HAP-1 (cell line): ENCODE data around the gene MAP2K5.

Experiments used
- DNase-seq, 2 experiments: peaks; one replicate each; pipeline ENCODE4 v3.0.0-alpha.2; 2016 to 2020; ENCODE audit warnings: low spot score in 2 of 2
- H3K27me3 ChIP-seq: fragments of 250-450 bp; sonication (Bioruptor Pico); 2 replicates; pipeline ENCODE4 v1.5.1; 2020; ENCODE audit warnings: low read depth, mild to moderate bottlenecking, moderate library complexity
- H3K36me3 ChIP-seq: fragments of 250-450 bp; sonication (Bioruptor Pico); replicated peaks from 2 replicates; pipeline ENCODE4 v1.5.1; 2020; ENCODE audit warnings: mild to moderate bottlenecking
- H3K4me1 ChIP-seq: fragments of 250-450 bp; sonication (Bioruptor Pico); 2 replicates; pipeline ENCODE4 v1.5.1; 2020; ENCODE audit warnings: mild to moderate bottlenecking
- H3K4me3 ChIP-seq: fragments of 250-450 bp; sonication (Bioruptor Pico); 2 replicates; pipeline ENCODE4 v1.5.1; 2020; ENCODE audit warnings: mild to moderate bottlenecking, moderate library complexity
- H3K9me3 ChIP-seq: fragments of 250-450 bp; sonication (Bioruptor Pico); 2 replicates; pipeline ENCODE4 v1.5.1; 2020; ENCODE audit warnings: mild to moderate bottlenecking, moderate library complexity
- in situ Hi-C: fragments of 300-500 bp; cut with MboI; formaldehyde crosslinking; loops from 3 replicates; pipeline ENCODE4 v1.14.3; 2020; ENCODE audit warnings: low sequenced_read_pairs, inconsistent platforms, mixed read lengths

MAP2K5 gene

DNA sequence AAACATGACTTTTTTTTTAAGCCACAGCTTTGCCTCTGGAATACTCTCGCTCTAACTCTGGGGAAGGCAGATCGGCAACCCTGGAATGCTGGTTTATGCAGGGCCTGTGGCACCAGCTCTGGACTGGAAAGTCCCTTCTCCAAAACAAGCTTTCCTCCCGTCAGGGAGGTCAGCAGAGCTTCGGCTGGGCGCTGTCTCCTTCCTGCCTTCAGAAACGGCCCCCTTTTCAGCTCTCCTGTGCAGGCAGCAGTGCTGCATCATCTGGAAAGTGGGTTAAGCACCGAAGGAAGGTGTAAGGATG, 240.1 kb downstream of the MAP2K5 start:
- in situ Hi-C loops, result no loop called here
- H3K4me3 ChIP-seq, result no peak overlapping the region
- no peaks in the 10 kb centered on the region for H3K9me3 ChIP-seq
- H3K4me1 ChIP-seq, result peaks cover 11% of the 10 kb centered on the region
- H3K36me3 ChIP-seq, result no peaks in the 10 kb centered on the region; the same call in 1 of the 2 replicates
- no peak for DNase-seq
- no peaks in the 10 kb centered on the region; the same call in 1 of the 2 replicates for H3K27me3 ChIP-seq

DNA sequence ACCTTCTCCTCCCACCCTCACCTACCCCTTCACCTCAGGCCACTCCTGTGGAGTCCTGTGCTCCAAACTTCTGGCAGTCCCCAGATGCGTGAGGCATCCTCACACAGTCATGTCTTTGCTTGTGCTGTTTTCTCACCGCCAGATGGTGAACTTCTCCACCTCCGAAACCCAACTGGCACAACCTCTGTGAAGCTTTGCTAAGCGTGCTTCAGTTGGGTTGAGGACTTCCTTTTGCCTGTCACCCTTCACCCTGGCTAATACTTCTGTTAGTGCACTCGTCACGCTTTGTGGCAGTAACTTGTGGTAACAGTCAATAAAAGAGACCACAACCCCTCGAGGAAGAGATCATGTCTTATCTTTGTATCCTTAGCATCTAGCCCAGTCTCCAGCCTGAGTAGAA, 240.8 kb downstream of the MAP2K5 start:
- no peaks in the 10 kb centered on the region for H3K9me3 ChIP-seq
- no peaks in the 10 kb centered on the region; the same call in 1 of the 2 replicates for H3K36me3 ChIP-seq
- DNase-seq, result no peak
- in situ Hi-C loops, result no loop called here
- no peaks in the 10 kb centered on the region; the same call in 1 of the 2 replicates for H3K27me3 ChIP-seq
- peaks cover 11% of the 10 kb centered on the region for H3K4me1 ChIP-seq
- no peak overlapping the region for H3K4me3 ChIP-seq

- no peaks in the 10 kb centered on the region; the same call in 1 of the 2 replicates for H3K36me3 ChIP-seq
- H3K27me3 ChIP-seq, result no peaks in the 10 kb centered on the region; the same call in 1 of the 2 replicates
- H3K4me1 ChIP-seq, result peaks cover 11% of the 10 kb centered on the region
- no peak overlapping the region for H3K4me3 ChIP-seq
- H3K9me3 ChIP-seq, result no peaks in the 10 kb centered on the region
- no peak for DNase-seq
- in situ Hi-C loops, result no loop called here
Measured at GRCh38 chr15:67784090-67784781, 241.7 kb downstream of the MAP2K5 start.

- in situ Hi-C loops, result no loop called here
- H3K4me1 ChIP-seq, result peaks cover 11% of the 10 kb centered on the region
- H3K36me3 ChIP-seq, result no peaks in the 10 kb centered on the region; the same call in 1 of the 2 replicates
- no peak for DNase-seq
- no peaks in the 10 kb centered on the region for H3K9me3 ChIP-seq
- no peaks in the 10 kb centered on the region; the same call in 1 of the 2 replicates for H3K27me3 ChIP-seq
- H3K4me3 ChIP-seq, result no peak overlapping the region
Measured at GRCh38 chr15:67784856-67785430, 242.4 kb downstream of the MAP2K5 start.

DNA sequence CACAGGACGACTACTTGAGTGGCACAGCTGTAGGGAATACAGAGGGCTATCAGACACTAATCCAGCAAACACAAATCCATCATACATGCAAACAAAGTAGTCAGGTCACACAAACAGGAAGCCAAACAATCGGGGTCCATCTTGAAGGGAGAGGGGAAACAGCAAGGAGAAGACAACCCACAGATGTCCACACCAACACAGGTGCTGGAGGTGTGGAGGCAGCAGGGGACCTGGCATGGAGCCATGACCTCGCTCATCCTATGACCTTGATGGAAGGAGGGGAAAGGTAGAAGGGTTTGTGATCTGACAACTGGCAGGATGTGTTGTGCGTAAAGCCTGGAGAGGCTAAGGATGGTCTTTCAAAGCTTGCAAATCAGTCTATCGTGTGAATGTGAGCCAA, 242.9 kb downstream of the MAP2K5 start:
- no peaks in the 10 kb centered on the region; the same call in 1 of the 2 replicates for H3K27me3 ChIP-seq
- in situ Hi-C loops, result no loop called here
- H3K36me3 ChIP-seq, result no peaks in the 10 kb centered on the region; the same call in 1 of the 2 replicates
- no peaks in the 10 kb centered on the region for H3K9me3 ChIP-seq
- peaks cover 11% of the 10 kb centered on the region for H3K4me1 ChIP-seq
- no peak overlapping the region for H3K4me3 ChIP-seq
- no peak for DNase-seq

GRCh38 chr15:67786646-67787045, 244.1 kb downstream of the MAP2K5 start:
- Histone ChIP-seq H3K4me1 (peaks cover 7% of the 10 kb centered on the region), H3K27me3 (no peaks in the 10 kb centered on the region; the same call in 1 of the 2 replicates), H3K9me3 (no peaks in the 10 kb centered on the region), H3K36me3 (no peaks in the 10 kb centered on the region; the same call in 1 of the 2 replicates), H3K4me3 (no peak overlapping the region)
- in situ Hi-C loops, result no loop called here
- DNase-seq, result no peak

DNA sequence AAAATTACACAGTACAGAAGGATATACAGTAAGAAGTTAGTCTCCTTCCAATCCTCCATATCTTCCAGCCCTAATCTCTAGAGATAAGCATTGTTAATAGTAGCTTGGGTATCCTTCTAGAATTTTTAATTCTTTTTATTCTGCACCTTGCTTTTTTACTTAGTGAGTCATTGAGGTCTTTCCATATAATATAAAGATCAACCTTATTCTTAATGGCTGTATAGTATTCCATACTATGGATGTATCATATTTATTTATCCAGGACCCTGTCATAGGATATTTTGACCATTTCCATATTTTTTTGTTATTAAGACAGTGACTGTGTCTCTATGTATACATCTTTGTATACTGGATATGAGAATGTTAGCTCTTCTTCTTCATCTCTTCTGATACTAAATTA, 246.5 kb downstream of the MAP2K5 start:
- Histone ChIP-seq H3K9me3 (no peaks in the 10 kb centered on the region), H3K27me3 (no peaks in the 10 kb centered on the region), H3K4me1 (no peaks in the 10 kb centered on the region), H3K36me3 (no peaks in the 10 kb centered on the region), H3K4me3 (no peak overlapping the region)
- no peak for DNase-seq
- in situ Hi-C loops, result no loop called here

DNA sequence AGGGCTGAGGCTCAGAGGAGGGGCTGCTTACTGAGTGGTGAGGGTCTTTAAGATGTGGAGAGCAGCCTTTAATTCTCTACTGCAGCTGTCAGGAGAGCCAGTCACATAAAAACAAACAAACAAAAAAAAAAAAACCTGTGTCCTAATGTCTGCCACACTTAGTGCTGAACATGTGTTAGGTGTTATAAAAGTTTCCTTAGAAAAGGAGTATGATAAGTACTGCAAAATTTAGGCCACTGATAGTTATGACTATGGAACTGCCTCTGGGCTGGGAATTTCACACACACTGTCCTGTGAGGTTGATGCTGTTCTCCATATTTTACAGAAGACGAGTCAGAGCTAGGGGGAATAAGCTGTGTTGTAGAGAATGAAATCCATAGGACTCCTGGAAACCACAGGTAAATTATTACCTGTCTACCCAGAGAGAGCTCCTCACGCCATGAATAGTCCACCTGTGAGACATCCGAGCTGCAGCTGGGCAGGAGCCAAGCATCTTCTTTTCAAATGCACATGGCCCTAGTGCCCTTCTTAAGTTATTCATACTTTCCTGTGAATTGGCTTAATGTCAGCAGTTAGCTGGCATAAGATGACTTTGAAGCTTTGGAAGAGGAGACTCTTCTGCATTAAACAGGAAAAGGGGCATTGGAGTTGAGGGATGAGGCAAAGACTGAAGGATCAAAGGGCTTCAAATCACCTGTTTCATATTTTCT, 248.3 kb downstream of the MAP2K5 start:
- Histone ChIP-seq H3K36me3 (no peaks in the 10 kb centered on the region), H3K4me1 (no peaks in the 10 kb centered on the region), H3K27me3 (no peaks in the 10 kb centered on the region), H3K4me3 (no peak overlapping the region), H3K9me3 (peaks cover 5% of the 10 kb centered on the region; the same call in 1 of the 2 replicates)
- in situ Hi-C loops, result no loop called here
- DNase-seq, result no peak

DNA sequence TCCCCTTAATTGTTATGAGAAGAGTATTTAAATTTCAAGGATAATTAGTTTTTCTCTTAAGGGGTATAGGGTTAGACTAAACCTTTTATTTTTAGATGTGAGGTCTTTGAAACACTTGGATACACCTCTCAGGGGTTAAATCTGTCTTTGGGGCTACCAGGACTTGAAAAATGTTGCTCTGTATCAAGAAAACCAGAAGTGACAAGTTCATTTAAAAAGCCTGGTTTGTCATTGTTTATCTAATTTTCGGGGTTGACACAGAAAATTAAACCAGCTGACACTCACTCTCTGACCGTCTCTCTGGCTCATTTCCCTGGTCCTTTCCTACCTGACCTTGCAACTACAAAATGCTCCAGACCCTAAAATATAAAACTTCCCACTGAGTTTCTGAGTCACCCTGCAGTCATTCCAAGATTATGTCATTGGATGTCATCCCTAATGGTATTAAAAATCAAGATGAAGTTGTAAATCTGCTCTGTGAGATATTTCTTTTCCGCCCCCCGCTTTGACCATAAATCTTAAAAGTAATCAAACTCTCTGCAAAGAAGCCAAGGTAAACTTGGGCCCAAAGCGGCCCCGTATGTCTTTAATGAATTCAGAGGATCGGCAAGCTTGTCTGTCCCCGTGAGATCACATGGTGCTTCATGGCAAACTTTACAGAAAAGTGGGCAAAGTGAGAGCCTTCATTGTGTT, 249.9 kb downstream of the MAP2K5 start:
- H3K4me1 ChIP-seq, result no peaks in the 10 kb centered on the region
- H3K9me3 ChIP-seq, result peaks cover 5% of the 10 kb centered on the region; the same call in 1 of the 2 replicates
- in situ Hi-C loops, result no loop called here
- no peak for DNase-seq
- no peaks in the 10 kb centered on the region for H3K36me3 ChIP-seq
- no peaks in the 10 kb centered on the region for H3K27me3 ChIP-seq
- no peak overlapping the region for H3K4me3 ChIP-seq

- Histone ChIP-seq H3K4me1 (peaks cover 6% of the 10 kb centered on the region), H3K4me3 (no peak overlapping the region), H3K9me3 (peaks cover 5% of the 10 kb centered on the region; the same call in 1 of the 2 replicates), H3K27me3 (no peaks in the 10 kb centered on the region), H3K36me3 (no peaks in the 10 kb centered on the region)
- DNase-seq, result no peak
- in situ Hi-C loops, result no loop called here
Measured at GRCh38 chr15:67794832-67795574, 252.5 kb downstream of the MAP2K5 start.

GRCh38 chr15:67796196-67797127, 254.0 kb downstream of the MAP2K5 start:
- H3K9me3 ChIP-seq, result peaks cover 5% of the 10 kb centered on the region; the same call in 1 of the 2 replicates
- no peaks in the 10 kb centered on the region for H3K27me3 ChIP-seq
- H3K36me3 ChIP-seq, result no peaks in the 10 kb centered on the region
- peaks cover 8% of the 10 kb centered on the region for H3K4me1 ChIP-seq
- H3K4me3 ChIP-seq, result no peak overlapping the region
- in situ Hi-C loops, result no loop called here
- no peak for DNase-seq

DNA sequence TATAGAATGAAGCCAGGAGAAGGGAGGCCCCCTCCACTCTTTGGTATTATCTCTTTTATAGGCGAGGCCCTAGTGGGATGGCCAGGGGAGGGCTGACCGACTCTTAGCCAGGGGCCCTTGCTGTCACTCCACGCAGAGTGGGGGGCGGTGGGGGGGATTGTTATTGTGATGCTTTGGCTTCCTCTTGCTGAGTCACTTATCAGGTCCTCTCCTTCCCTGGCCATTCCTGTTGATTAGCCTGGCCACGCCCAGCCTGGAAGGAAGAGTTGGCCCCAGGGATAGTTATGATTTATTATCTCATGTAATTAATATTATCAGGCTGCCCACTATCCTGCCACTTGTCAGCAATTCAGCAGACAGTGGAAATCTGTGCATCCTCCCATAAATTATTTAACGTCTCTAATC, 257.3 kb downstream of the MAP2K5 start:
- Histone ChIP-seq H3K4me3 (no peak overlapping the region), H3K27me3 (no peaks in the 10 kb centered on the region), H3K9me3 (peaks cover 5% of the 10 kb centered on the region; the same call in 1 of the 2 replicates), H3K4me1 (peaks cover 8% of the 10 kb centered on the region), H3K36me3 (no peaks in the 10 kb centered on the region)
- no peak for DNase-seq
- in situ Hi-C loops, result no loop called here
